NCI-H526 (cell line): ENCODE data around the gene ERICH3.
A peak's percentile ranks its signal among the peaks of the same experiment; 100 is the strongest.
"Not testable (repeated sequence)": the region's sequence is repeated elsewhere in the genome, so short reads cannot be mapped to it uniquely, and the experiment has no call there.

ENCODE experiments used
- DNase-seq, 2 experiments: peaks; one replicate each; lab custom pipeline; 2025; lab: John Stamatoyannopoulos, UW

Gene ERICH3

GRCh38 chr1:74681001-74681400 lies 7.4 kb upstream of the ERICH3 start:
- DNase-seq = no peak

- no peak for DNase-seq
Observed at GRCh38 chr1:74679811-74680210, 6.2 kb upstream of the ERICH3 start.

- DNase-seq = no peak
Observed at GRCh38 chr1:74677926-74678325, 4.3 kb upstream of the ERICH3 start.

GRCh38 chr1:74674278-74675048 lies 871 bp upstream of the ERICH3 start:
- DNase-seq = no peak

- not testable (repeated sequence) for DNase-seq
Observed at GRCh38 chr1:74670866-74671265, 2.7 kb downstream of the ERICH3 start.

- no peak for DNase-seq
Observed at GRCh38 chr1:74654708-74655107, 18.9 kb downstream of the ERICH3 start.

- DNase-seq = no peak
Observed at GRCh38 chr1:74652711-74653139, 20.9 kb downstream of the ERICH3 start.

GRCh38 chr1:74650561-74650960 lies 23.0 kb downstream of the ERICH3 start:
- no peak for DNase-seq

GRCh38 chr1:74641876-74642275 lies 31.7 kb downstream of the ERICH3 start:
- no peak for DNase-seq

GRCh38 chr1:74641161-74641560 lies 32.4 kb downstream of the ERICH3 start:
- DNase-seq = no peak

GRCh38 chr1:74637296-74637695 lies 36.3 kb downstream of the ERICH3 start:
- DNase-seq = no peak

- DNase-seq = no peak
Observed at GRCh38 chr1:74629283-74629682, 44.3 kb downstream of the ERICH3 start.

- DNase-seq = no peak
Observed at GRCh38 chr1:74623716-74624115, 49.9 kb downstream of the ERICH3 start.

GRCh38 chr1:74620242-74620641 lies 53.4 kb downstream of the ERICH3 start:
- DNase-seq = no peak

- DNase-seq = no peak
Observed at GRCh38 chr1:74618974-74619373, 54.6 kb downstream of the ERICH3 start.

- DNase-seq = no peak
Observed at GRCh38 chr1:74613894-74614293, 59.7 kb downstream of the ERICH3 start.

GRCh38 chr1:74611887-74612286 lies 61.7 kb downstream of the ERICH3 start:
- DNase-seq = no peak

GRCh38 chr1:74610961-74611360 lies 62.6 kb downstream of the ERICH3 start:
- DNase-seq = peak; percentile 22 to 28

GRCh38 chr1:74609810-74610371 lies 63.7 kb downstream of the ERICH3 start:
- no peak for DNase-seq

- no peak for DNase-seq
Observed at GRCh38 chr1:74596717-74597116, 76.9 kb downstream of the ERICH3 start.

GRCh38 chr1:74593887-74594866 lies 79.4 kb downstream of the ERICH3 start:
- no peak for DNase-seq

- no peak for DNase-seq
Observed at GRCh38 chr1:74592580-74593355, 80.8 kb downstream of the ERICH3 start.
